Ishikawa (cell line): ENCODE results near the gene GNG7.

Experiments
- CREB1 ChIP-seq: IDR thresholded peaks from 2 replicates; pipeline ENCODE4 v1.6.1; 2012; ENCODE audit warnings: low read depth
- EGR1 ChIP-seq: IDR thresholded peaks from 2 replicates; pipeline ENCODE4 v1.6.1; 2012
- RAD21 ChIP-seq: IDR thresholded peaks from 2 replicates; pipeline ENCODE4 v1.6.1; 2012; ENCODE audit warnings: low read depth

DNA sequence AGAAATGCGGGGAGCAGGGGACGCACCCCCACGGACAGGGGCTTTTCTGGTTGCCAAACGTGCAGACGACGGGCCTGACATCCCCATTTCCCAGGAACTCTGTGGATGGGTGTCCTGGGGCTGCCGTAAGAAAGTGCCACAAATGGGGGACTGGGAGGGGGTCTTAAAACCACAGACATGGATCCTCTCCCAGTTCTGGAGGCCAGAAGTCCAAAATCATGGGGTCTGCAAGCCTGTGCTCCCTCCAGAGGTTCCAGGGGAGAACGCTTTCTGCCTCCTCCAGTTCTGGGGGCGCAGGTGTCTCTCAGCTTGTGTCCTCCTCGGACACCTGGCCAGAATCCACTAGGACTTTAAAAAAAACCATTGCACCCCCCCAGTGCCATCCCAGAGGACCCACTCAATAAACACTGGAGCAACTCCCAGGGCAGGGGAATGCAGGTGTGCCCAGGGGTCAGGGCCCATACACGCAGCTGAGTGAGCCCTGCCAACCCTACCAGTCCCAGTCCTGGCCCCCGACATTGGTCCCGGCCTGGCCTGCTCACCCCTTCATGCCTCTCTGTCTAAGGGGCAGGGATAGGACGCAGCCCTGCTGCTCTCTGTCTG lies 122.7 kb downstream of the GNG7 start:
- TF ChIP-seq RAD21 (no peak), EGR1 (no peak), CREB1 (no peak)
